Neural progenitor cell (in vitro differentiated cells): ENCODE data around the gene TBC1D3B.
"Not testable (repeated sequence)": the region's sequence is repeated elsewhere in the genome, so short reads cannot be mapped to it uniquely, and the experiment has no call there.

Experiments used
- CTCF ChIP-seq: fragments of 200-600 bp; sonication (generic); IDR thresholded peaks from 2 replicates; pipeline ENCODE4 v1.5.1; 2017; ENCODE audit warnings: antibody characterized with exemption, mild to moderate bottlenecking
- EZH2phosphoT487 ChIP-seq: fragments of 200-600 bp; sonication (generic); IDR thresholded peaks from 2 replicates; pipeline ENCODE4 v1.6.1; 2017; ENCODE audit warnings: antibody characterized with exemption

GRCh38 chr17:36215406-36216308, 39.2 kb upstream of the TBC1D3B start:
- TF ChIP-seq CTCF, EZH2phosphoT487: not testable (repeated sequence)
